ENCODE data around the gene LAMA3. TPM values are rescaled to one million over a fixed set of nuclear protein-coding genes. Genes with fewer than 3 reads are reported as not detected.
A peak's percentile ranks its signal among the peaks of the same experiment; 100 is the strongest.
"Not testable (repeated sequence)": the region's sequence is repeated elsewhere in the genome, so short reads cannot be mapped to it uniquely, and the experiment has no call there.

The LAMA3 gene
- total RNA-seq, 4 donors from 2014 or later, result 16.9 to 57.5 (median 48.3) TPM

- ATAC-seq (ENCODE audit: low FRiP score), result no peak
- TF ChIP-seq CTCF (IDR thresholded peaks at IDR 0.05), result no peak
- no peak for DNase-seq (ENCODE audit: low spot score)
Observed at GRCh38 chr18:23711426-23711825, 22.2 kb downstream of the LAMA3 start.

DNA sequence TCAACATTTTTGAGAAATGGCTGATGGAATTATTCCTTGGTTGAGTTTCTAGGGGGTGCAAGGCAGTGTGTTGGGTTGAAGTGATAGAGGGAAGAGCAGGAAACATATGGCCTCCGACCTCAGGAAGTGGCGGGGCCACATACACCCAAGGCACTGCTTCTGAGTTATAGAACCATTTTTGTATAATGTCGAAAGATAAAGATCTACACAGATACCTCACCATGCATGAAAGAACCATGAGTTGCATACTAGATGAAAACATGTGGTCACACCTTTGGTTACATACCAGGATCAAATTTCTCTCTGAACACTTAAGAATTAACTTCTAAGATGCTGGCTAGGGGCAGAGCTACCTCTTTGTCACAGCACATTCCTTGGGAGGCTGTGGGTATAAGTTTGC lies 23.2 kb downstream of the LAMA3 start:
- TF ChIP-seq CTCF (IDR thresholded peaks at IDR 0.05), result no peak
- no peak for ATAC-seq (ENCODE audit: low FRiP score)
- DNase-seq (ENCODE audit: low spot score), result no peak

DNA sequence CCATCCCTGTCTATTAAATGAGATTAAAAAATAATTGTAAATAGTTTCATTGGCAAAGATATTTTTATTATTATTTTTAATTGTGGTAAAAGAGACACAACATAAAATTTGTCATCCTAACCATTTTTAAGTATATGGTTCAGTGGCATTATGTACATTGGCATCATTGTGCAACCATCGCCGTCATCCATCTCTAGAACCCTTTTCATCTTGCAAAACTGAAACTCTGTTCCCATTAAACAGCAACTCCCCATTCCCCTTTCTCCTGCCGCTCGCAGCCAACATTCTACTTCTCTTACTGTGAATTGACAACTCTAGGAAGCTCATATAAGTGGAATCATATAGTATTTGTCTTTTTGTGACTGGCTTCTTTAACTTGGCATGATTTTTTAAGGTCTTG lies 25.3 kb downstream of the LAMA3 start:
- ATAC-seq (ENCODE audit: low FRiP score), result no peak
- DNase-seq (ENCODE audit: low spot score), result no peak
- no peak for TF ChIP-seq CTCF (IDR thresholded peaks at IDR 0.05)

DNA sequence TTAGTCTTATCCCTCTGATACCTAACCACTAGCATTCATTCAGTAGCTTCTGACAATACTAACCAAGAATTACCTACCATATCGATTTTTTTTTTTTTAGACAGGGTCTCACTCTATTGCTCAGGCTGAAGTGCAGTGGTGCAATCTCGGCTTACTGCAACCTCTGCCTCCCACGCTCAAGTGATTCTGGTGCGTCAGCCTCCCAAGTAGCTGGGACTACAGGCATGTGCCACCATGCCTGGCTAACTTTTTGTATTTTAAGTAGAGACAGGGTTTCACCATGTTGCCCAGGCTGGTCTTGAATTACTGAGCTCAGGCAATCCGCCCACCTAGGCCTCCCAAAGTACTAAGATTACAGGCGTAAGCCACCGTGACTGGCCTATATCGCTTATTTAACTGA lies 26.8 kb downstream of the LAMA3 start:
- ATAC-seq (ENCODE audit: low FRiP score); DNase-seq (ENCODE audit: low spot score): not testable (repeated sequence)

DNA sequence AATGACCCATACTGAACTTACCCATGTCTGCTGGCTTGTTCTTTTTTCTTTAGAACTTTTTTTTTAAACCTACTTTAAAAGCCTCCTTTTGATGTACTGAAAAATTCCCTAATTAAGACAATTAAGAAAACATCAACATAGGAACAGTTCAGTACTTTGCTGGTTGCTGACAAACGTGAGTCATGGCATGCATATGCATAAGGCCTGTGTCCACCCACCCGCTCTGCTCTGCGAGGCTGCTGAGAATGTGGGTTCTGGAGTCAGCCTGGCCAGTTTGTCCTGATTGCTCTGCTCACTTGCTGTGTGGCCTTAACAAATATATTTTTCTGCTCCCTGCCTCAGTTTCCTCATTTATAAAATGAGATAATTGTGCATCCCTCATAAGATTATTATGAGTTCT lies 27.3 kb downstream of the LAMA3 start:
- no peak for ATAC-seq (ENCODE audit: low FRiP score)
- TF ChIP-seq CTCF (IDR thresholded peaks at IDR 0.05), result no peak
- no peak for DNase-seq (ENCODE audit: low spot score)

GRCh38 chr18:23716966-23717365 lies 27.7 kb downstream of the LAMA3 start:
- TF ChIP-seq CTCF (IDR thresholded peaks at IDR 0.05), result no peak
- no peak for ATAC-seq (ENCODE audit: low FRiP score)
- no peak for DNase-seq (ENCODE audit: low spot score)

GRCh38 chr18:23718243-23718720 lies 29.0 kb downstream of the LAMA3 start:
- ATAC-seq (ENCODE audit: low FRiP score) (peak; percentile 49), DNase-seq (ENCODE audit: low spot score) (no peak)

More at GRCh38 chr18:23718243-23718720, 29.0 kb downstream of the LAMA3 start:
- no peak for TF ChIP-seq CTCF (IDR thresholded peaks at IDR 0.05)

Measured in omental fat pad (tissue), 4 donors.